ENCODE measurements around the gene ATXN1. TPM values are rescaled to one million over a fixed set of nuclear protein-coding genes. Genes with fewer than 3 reads are reported as not detected.

The ATXN1 gene
- total and polyA plus RNA-seq, 2 of the 13 experiments (the other 11 are each of a cell fraction or from before 2014, with no cell fraction given), result 20.7 to 39.5 TPM

- ATAC-seq, result no peak
- H4K20me1 ChIP-seq (ENCODE audit: insufficient read depth, low read length), result no peaks in the 10 kb centered on the region
- no peak for DNase-seq (ENCODE audit: low spot score)
- H3K79me2 ChIP-seq (ENCODE audit: insufficient read depth, low read length), result no peaks in the 10 kb centered on the region
- 99% methylated on average over 3 of the region's 3 CpGs for WGBS (ENCODE audit: low lambda C conversion rate)
- H3K4me3 ChIP-seq (replicated peaks in 1 of 3; ENCODE audit: insufficient read depth in 1 of 3, low read depth in 2 of 3, low read length in 3 of 3), result no peak overlapping the region
- FAIRE-seq, result no peak
- ChIA-PET CTCF (ENCODE audit: low intra/inter-chr PET ratio, low total read pairs) (no interaction called here), POLR2A (no interaction called here)
- H3K36me3 ChIP-seq (replicated peaks in 1 of 2; ENCODE audit: control insufficient read depth in 1 of 2, insufficient read depth in 2 of 2, low read length in 2 of 2), result no peaks in the 10 kb centered on the region
- H2AFZ ChIP-seq (ENCODE audit: low read length), result no peak overlapping the region
- H3K9ac ChIP-seq (ENCODE audit: insufficient read depth, low read depth, low read length), result no peak overlapping the region
- no TSS peak for BruUV-seq (replicated peaks)
- no peaks in the 10 kb centered on the region for H3K9me3 ChIP-seq (ENCODE audit: low read length)
- H3K27me3 ChIP-seq (ENCODE audit: control insufficient read depth in 1 of 2, insufficient read depth in 2 of 2, low read length in 2 of 2), result no peaks in the 10 kb centered on the region
- no peaks in the 10 kb centered on the region for H3K4me1 ChIP-seq (ENCODE audit: insufficient read depth, low read length)
- H3K4me2 ChIP-seq (ENCODE audit: low read depth, low read length), result no peak overlapping the region
- intact Hi-C loops (cut with micrococcal nuclease; ENCODE audit: unreplicated experiment), result no loop called here
- in situ Hi-C loops (cut with HindIII; ENCODE audit: extremely low pct_ligation_motif_present, low pct_unique_long_range_greater_than_20kb), result no loop called here
- TF ChIP-seq NFE2L2 (IDR thresholded peaks at IDR 0.05; ENCODE audit: low read length) (no peak), ESRRA (CRISPR knock-in tag; IDR thresholded peaks at IDR 0.05; ENCODE audit: low read depth) (no peak), ZNF597 (CRISPR knock-in tag; IDR thresholded peaks at IDR 0.05) (no peak), ZNF577 (CRISPR knock-in tag; IDR thresholded peaks at IDR 0.05; ENCODE audit: borderline replicate concordance, low read depth) (no peak), FOXA1 (IDR thresholded peaks at IDR 0.05) (no peak), FOXA1 (CRISPR knock-in tag; IDR thresholded peaks at IDR 0.05) (no peak), ZNF547 (CRISPR knock-in tag; IDR thresholded peaks at IDR 0.05) (no peak), KLF9 (CRISPR knock-in tag; IDR thresholded peaks at IDR 0.05; ENCODE audit: low read depth) (no peak), NPAS2 (CRISPR knock-in tag; IDR thresholded peaks at IDR 0.05; ENCODE audit: borderline replicate concordance) (no peak)
- TF ChIP-seq, protein P1, sequence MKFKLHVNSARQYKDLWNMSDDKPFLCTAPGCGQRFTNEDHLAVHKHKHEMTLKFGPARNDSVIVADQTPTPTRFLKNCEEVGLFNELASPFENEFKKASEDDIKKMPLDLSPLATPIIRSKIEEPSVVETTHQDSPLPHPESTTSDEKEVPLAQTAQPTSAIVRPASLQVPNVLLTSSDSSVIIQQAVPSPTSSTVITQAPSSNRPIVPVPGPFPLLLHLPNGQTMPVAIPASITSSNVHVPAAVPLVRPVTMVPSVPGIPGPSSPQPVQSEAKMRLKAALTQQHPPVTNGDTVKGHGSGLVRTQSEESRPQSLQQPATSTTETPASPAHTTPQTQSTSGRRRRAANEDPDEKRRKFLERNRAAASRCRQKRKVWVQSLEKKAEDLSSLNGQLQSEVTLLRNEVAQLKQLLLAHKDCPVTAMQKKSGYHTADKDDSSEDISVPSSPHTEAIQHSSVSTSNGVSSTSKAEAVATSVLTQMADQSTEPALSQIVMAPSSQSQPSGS (CRISPR knock-in tag; IDR thresholded peaks at IDR 0.05), result no peak
- H3K27ac ChIP-seq (ENCODE audit: extremely low read length, insufficient read depth, low read length), result no peak overlapping the region
Measured at GRCh38 chr6:16442031-16442430, 319.2 kb downstream of the ATXN1 start.
